GM21360 (cell line): Measurements from ENCODE around the gene TEX13A.
"Not testable (repeated sequence)": the region's sequence is repeated elsewhere in the genome, so short reads cannot be mapped to it uniquely, and the experiment has no call there.

Experiments used
- ATAC-seq: cut with Tn5 transposase; IDR thresholded peaks from one replicate; pipeline ENCODE4 v1.9.1; 2021; ENCODE audit warnings: mild to moderate bottlenecking, moderate library complexity; ENCODE audit not compliant: unreplicated experiment

TEX13A gene

GRCh38 chrX:105220636-105221035 lies at the start of gene TEX13A:
Gene TEX13A (minus strand): TSS chrX:105220694. CDS start chrX:105220397, 297 bp downstream.
- no peak for ATAC-seq

DNA sequence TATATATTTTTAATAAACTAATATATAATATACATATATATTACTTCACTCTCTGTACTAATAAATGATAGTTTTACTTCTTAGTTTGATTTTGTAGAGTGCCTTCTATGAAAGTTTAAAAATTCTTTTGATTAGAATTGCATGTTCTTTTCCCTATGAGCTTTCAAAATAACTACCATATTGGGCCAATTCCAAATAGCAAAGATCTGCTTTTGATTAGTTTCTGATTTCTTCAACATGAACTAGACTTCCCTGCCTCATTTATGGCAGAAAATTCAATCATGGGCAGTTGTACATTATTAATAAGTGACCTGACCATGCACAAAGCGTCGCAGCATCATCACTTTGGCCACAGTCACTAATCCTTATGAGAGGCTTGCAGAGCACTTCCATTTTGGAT lies 48.9 kb upstream of the TEX13A start:
- no peak for ATAC-seq

GRCh38 chrX:105267167-105267566 lies 46.7 kb upstream of the TEX13A start:
- ATAC-seq, result no peak

DNA sequence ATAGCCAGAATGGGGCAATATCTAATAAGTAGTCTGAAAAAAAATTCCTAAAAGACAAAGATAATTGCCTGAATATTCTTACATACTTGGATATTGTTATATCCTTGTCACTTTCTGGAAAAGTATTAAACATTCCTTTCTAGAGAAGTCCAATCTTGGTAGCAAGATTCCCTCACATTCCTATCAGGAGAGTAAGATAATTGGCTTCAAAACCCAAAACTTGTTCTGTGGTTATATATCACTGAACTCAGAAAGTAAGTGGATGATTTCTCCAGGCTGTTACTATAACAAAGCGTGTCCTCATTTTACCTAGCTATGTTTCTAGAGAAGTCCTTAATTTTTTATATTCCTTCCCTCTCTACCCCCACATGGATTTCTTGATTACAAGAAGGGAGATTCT lies 46.0 kb upstream of the TEX13A start:
- no peak for ATAC-seq

- ATAC-seq, result no peak
Measured at GRCh38 chrX:105265093-105265492, 44.6 kb upstream of the TEX13A start.

DNA sequence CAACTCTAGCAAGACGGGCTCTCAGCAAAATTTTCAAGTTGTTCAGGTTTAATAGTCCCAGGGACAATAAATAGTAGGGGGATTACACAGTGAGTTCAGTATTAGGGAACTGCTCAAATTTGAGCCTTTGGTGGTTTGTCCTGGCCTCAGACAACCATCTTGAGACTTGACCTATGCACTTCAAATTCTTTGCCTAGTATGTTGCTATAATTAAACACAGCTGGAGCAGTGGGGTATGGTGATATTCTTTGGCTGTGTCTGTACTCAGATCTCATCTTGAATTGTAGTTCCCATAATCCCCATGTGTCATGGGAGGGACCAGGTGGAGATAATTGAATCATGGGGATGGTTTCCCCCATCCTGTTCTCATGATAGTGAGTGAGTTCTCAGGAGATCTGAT lies 43.3 kb upstream of the TEX13A start:
- no peak for ATAC-seq

- no peak for ATAC-seq
Measured at GRCh38 chrX:105263171-105263570, 42.7 kb upstream of the TEX13A start.

DNA sequence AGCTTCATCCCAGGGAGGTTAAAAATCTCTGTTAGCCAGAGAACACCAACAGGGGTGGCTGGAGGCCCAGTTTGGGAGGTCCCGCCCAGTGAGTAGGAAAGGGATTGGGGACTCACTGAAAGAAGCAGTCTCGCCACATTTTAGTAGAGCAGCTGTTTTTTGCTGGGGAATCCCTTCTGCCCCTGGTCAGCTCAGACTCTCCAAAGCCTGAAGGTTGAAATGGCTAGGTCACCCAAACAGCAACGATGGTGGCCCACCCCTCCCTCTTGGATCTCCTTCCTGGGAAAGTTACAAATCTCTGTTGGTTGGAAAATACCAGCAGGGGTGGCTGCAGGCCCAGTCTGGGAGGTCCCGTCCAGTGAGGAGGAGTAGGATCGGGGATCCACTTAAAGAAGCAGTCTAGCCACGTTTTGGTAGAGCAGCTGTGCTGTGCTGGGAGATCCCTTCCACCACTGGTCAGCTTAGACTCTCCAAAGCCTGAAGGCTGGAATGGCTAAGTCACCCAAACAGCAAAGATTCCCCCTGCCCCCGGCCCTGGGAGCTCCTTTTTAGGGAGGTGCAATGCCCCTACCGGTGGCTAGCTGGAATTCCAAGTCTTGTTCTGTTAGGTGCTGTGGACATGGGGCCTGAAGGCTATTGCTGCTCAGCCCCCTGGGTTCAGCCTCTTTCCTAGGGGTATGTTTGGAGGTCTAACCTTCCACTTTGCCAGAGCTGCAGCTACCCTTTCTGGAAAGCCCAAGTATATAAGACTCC lies 40.0 kb upstream of the TEX13A start:
- no peak for ATAC-seq

DNA sequence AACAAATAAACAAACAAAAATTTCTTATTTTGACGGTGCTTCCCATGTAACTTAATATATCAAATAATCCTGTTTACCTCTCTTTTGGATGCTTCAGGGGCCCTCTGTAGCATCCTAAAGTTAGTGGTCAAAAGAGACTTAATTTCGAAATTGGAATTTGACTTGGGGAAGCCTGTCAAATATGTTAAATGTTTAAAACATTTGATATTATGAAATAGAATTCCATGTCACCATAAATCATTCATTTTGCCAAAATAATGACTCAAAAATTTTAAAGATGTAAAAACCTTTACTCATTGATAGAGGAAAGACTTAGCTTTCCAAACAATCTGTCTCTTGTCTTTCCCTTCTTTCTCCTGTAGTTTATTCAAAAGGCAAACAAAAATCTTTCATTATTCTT lies 20.6 kb upstream of the TEX13A start:
- ATAC-seq, result no peak

DNA sequence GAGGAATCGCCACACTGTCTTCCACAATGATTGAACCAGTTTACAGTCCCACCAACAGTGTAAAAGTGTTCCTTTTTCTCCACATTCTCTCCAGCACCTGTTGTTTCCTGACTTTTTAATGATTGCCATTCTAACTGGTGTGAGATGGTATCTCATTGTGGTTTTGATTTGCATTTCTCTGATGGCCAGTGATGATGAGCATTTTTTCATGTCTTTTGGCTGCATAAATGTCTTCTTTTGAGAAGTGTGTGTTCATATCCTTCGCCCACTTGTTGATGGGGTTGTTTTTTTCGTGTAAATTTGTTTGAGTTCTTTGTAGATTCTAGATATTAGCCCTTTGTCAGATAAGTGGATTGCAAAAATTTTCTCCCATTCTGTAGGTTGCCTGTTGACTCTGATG lies 16.9 kb upstream of the TEX13A start:
- not testable (repeated sequence) for ATAC-seq

- ATAC-seq, result no peak
Measured at GRCh38 chrX:105229146-105229545, 8.7 kb upstream of the TEX13A start.

DNA sequence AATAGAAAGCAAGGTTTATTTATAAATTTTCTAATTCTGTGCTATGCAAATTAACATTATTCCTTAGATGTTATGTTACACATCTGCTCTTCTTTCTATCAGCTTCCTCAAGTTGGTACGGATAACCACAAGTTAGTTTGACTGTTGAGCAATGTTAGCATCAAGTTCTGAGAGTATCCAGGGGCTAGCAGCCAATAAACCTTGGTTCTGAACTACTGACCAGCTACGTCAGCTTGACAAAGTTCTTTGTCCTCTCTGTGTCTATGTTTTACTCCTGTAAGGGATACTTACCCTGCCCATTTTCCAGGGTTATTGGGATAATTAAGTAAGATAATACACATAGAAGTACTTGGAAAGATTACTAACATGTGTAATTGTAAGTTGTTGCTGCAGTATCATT lies 8.1 kb upstream of the TEX13A start:
- no peak for ATAC-seq

DNA sequence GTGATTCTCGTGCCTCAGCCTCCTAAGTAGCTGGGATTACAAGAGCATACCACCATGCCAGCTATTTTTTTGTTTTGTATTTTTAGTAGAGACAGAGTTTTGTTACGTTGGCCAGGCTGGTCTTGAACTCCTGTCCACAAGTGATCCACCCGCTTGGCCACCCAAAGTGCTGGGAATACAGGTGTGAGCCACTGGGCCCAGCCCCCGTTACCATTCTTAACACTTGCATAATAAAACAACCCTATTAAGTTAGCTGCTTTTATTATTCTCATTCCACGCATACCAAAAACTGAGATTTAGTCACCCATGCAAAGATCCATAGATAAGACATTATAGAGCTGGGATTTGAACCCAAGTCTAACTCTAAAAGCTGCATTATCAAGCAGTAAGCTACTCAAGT lies 6.0 kb upstream of the TEX13A start:
- no peak for ATAC-seq

GRCh38 chrX:105221374-105221773 lies 880 bp upstream of the TEX13A start:
- ATAC-seq, result no peak

GRCh38 chrX:105219454-105220401 lies 766 bp downstream of the TEX13A start:
- no peak for ATAC-seq

DNA sequence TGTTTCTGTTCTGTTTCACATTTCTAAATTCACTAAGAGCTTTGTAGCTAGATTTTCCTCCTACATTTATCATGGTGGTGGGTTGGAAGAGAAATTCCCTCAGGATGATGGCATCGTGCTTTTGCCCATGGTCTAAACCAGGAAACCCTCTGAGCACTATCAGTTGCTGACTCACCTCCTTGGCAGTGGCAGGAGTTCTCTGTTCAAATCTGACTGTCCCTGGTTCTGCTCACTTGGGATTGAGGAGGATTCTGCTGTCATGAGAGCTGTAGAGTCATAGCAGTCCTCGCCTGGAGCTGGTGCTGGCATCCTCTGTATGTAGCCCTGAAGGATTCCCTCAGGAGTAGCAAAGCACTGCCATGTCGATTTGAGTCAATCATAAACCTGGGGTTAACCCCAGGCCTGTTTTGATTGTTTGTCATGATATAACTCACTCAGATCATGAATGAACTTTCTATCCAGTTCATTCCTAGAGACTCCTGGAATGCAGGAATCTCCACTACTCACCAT lies 9.4 kb downstream of the TEX13A start:
- ATAC-seq, result no peak

DNA sequence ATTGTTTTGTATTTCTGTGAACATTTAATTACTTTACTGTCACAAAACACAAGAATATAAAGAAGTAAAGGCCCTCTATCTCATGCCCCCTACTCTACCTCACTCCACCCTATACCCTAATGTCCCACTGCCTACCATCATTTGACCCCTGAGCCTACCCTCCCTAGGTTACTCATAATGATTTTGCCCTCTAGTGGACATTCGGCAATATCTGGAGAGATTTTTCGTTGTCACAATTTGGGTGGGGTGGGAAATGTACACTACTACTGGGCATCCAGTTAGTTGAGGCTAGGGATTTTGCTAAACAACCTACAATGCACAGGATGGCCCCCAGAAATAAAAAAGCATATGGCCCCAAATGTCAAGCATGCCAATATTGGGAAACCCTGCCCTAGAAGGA lies 10.2 kb downstream of the TEX13A start:
- no peak for ATAC-seq

- no peak for ATAC-seq
Measured at GRCh38 chrX:105209406-105209805, 11.1 kb downstream of the TEX13A start.

GRCh38 chrX:105191878-105192277 lies 28.6 kb downstream of the TEX13A start:
- peak; percentile 60 for ATAC-seq

DNA sequence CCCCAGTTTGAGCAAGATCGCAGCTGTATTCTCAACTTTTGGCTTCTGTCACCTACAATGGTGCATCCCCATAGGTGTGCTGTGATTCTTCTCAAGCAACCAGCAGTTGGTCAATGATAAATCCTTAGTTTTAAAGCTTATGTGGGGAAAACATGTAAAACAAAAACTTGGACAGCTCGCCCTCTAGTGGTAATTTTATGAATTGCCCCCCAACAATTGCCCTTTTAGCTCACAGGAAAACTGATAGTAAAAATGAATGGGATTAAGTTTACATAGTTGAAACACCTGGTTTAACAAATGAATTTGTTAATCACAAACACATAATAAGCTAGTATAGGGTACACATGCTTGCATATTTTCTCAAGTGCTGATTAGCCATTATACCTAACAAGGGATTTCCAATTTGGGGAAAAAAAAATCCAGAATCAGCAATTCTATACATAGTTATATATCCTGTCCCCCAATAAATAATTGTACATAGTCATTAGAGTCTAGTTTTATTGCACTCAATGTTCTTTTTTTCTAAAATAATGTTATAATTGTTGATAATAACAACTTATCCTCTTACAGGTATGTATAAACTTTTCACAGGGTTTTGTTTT lies 30.1 kb downstream of the TEX13A start:
- no peak for ATAC-seq

DNA sequence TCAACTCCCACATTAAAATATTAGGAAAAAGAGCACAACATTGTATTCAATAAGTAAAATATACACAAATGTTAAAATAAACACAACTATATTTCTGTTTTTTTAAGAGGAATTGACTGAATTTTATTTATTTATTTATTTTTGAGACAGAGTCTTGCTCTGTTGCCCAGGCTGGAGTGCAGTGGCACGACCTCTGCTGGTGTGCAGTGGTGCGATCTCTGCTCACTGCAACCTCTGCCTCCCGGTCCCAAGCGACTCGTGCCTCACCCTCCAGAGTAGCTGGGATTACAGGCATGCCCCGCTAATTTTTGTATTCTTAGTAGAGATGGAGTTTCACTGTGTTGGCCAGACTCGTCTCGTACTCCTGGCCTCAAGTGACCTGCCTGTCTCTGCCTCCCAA lies 31.4 kb downstream of the TEX13A start:
- no peak for ATAC-seq
